Measurements from ENCODE around the gene INHBB. TPM values are rescaled to one million over a fixed set of nuclear protein-coding genes. Genes with fewer than 3 reads are reported as not detected.

Gene INHBB
- total RNA-seq, 1 donor from 2014 or later, result 8.1 TPM

GRCh38 chr2:120354935-120355779, 9.2 kb downstream of the INHBB start:
- no peak for DNase-seq (ENCODE audit: low spot score in 2 of 2)
- intact Hi-C loops (cut with DNase I), result no loop called here
- no peak overlapping the region for H3K27ac ChIP-seq
- no peak overlapping the region for H3K4me3 ChIP-seq
- H3K36me3 ChIP-seq, result no peaks in the 10 kb centered on the region
- H3K27me3 ChIP-seq, result no peaks in the 10 kb centered on the region
- no peak for TF ChIP-seq CTCF (IDR thresholded peaks at IDR 0.05)
- peaks cover 0 to 1% of the 10 kb centered on the region in 2 donors for H3K4me1 ChIP-seq
- no peaks in the 10 kb centered on the region for H3K9me3 ChIP-seq

GRCh38 chr2:120355780-120356266, 9.9 kb downstream of the INHBB start:
- DNase-seq (ENCODE audit: low spot score in 2 of 2), result no peak
- Histone ChIP-seq H3K27me3 (no peaks in the 10 kb centered on the region), H3K36me3 (no peaks in the 10 kb centered on the region), H3K4me1 (peaks cover 0 to 5% of the 10 kb centered on the region in 2 donors), H3K4me3 (no peak overlapping the region), H3K27ac (no peak overlapping the region), H3K9me3 (no peaks in the 10 kb centered on the region)
- TF ChIP-seq CTCF (IDR thresholded peaks at IDR 0.05), result no peak
- intact Hi-C loops (cut with DNase I), result no loop called here

- Histone ChIP-seq H3K27ac (no peak overlapping the region), H3K9me3 (no peaks in the 10 kb centered on the region), H3K4me1 (peaks cover 0 to 5% of the 10 kb centered on the region in 2 donors), H3K36me3 (no peaks in the 10 kb centered on the region), H3K27me3 (no peaks in the 10 kb centered on the region), H3K4me3 (no peak overlapping the region)
- intact Hi-C loops (cut with DNase I), result no loop called here
- TF ChIP-seq CTCF (IDR thresholded peaks at IDR 0.05), result no peak
- DNase-seq (ENCODE audit: low spot score in 2 of 2), result no peak
These were observed 11.8 kb downstream of the INHBB start for GRCh38 chr2:120357768-120358167.

GRCh38 chr2:120358734-120359465, 13.0 kb downstream of the INHBB start:
- H3K36me3 ChIP-seq, result no peaks in the 10 kb centered on the region
- H3K4me3 ChIP-seq, result no peak overlapping the region
- TF ChIP-seq CTCF (IDR thresholded peaks at IDR 0.05), result no peak
- H3K4me1 ChIP-seq, result peaks cover 0 to 5% of the 10 kb centered on the region in 2 donors
- H3K9me3 ChIP-seq, result no peaks in the 10 kb centered on the region
- no peak for DNase-seq (ENCODE audit: low spot score in 2 of 2)
- no peak overlapping the region for H3K27ac ChIP-seq
- no peaks in the 10 kb centered on the region for H3K27me3 ChIP-seq
- intact Hi-C loops (cut with DNase I), result no loop called here

GRCh38 chr2:120360307-120360855, 14.4 kb downstream of the INHBB start:
- peaks cover 0 to 5% of the 10 kb centered on the region in 2 donors for H3K4me1 ChIP-seq
- no peak overlapping the region for H3K4me3 ChIP-seq
- no peaks in the 10 kb centered on the region for H3K27me3 ChIP-seq
- DNase-seq (ENCODE audit: low spot score in 2 of 2), result no peak
- intact Hi-C loops (cut with DNase I), result no loop called here
- H3K27ac ChIP-seq, result no peak overlapping the region
- H3K36me3 ChIP-seq, result no peaks in the 10 kb centered on the region
- no peaks in the 10 kb centered on the region for H3K9me3 ChIP-seq
- TF ChIP-seq CTCF (IDR thresholded peaks at IDR 0.05), result no peak
